GM19351 (cell line): ENCODE data around the gene KRT23.
"Not testable (repeated sequence)": the region's sequence is repeated elsewhere in the genome, so short reads cannot be mapped to it uniquely, and the experiment has no call there.

Experiments used
- ATAC-seq: cut with Tn5 transposase; IDR thresholded peaks from one replicate; pipeline ENCODE4 v1.9.1; 2021; ENCODE audit warnings: mild to moderate bottlenecking, moderate library complexity; ENCODE audit not compliant: unreplicated experiment

Gene KRT23

DNA sequence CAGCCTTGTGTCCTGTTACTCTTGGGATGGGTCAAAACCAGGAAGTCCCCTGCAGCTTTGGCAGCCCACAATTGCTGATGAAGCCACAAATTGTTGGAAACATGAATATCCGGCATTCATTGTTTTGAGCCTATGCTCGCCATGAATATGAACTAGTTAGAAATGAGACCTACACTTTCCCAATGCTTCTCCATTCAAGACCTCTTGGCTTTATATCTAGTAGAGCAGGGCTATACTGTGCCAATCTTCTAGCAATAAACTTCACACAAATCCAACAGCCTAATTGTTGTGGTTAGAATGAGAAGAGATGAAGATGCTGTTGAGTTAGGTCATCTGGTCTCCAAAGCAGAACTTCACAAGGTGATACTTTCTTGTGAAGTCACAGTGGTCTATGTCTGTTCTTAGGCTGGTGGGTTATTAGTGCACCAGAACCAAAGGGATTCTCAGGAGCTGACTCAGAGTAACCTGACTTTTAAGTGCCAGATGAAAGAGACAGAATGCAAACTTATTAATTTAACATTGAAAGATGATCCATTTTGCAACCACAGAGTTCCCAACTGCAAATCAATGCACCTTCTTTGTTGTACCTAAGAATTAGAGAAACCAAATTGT is 13.7 kb upstream of the KRT23 start:
- no peak for ATAC-seq

DNA sequence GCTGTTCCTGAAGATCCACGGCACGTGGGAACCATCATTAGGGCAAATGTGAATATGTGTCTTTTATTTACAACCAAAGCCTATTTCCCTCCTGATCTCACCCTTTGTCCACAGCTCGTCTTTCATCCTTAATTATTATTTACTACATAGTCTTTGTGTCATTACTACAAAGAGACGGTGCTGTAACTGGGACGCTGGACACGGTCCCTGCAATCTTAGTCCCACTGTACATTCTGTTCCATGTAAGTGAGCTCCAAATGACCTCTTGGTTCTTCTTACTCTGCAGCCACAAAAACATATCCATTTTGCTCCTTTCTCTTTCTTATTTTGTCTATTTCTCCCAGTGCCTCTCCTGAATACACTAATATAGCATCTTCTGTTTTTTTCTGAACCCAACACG is 12.7 kb upstream of the KRT23 start:
- no peak for ATAC-seq

DNA sequence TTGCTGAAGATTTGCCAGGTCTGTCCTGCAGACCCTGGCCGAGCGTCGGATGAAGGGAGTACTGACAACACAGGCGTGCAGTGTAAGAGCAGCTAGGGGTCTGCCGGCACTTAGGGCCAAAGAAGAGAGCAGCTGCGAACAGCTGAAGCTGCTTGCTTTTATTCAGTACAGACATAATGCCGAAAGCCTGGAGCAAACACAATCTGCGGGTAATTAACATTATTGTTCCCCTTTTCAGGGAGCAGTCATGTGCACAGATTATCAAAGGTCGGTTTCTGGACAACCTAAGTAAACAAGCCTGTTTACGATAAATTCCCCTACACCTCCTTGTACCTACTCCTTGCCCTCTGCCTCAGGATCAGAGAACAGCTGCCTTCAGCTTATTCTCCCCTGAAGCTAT is 12.0 kb upstream of the KRT23 start:
- ATAC-seq, result no peak

DNA sequence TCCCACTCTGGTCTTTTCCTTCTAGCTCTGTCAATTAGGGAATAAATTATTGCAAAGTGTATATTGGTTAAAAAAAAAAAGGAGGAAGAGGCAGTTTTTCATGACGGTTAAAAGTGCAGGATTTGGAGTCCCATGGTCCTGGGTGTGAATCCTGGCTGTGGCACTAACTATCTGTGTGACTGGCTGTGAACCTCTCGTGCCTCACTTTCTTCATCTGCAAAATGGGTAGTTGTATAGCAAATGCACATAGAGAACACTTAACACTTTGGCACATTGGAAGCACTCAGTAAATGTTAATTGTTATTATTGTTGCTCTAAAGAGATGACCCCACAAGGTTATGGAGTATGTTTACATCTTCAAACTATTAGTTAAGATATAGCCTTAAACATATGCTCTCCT is 10.5 kb upstream of the KRT23 start:
- no peak for ATAC-seq

DNA sequence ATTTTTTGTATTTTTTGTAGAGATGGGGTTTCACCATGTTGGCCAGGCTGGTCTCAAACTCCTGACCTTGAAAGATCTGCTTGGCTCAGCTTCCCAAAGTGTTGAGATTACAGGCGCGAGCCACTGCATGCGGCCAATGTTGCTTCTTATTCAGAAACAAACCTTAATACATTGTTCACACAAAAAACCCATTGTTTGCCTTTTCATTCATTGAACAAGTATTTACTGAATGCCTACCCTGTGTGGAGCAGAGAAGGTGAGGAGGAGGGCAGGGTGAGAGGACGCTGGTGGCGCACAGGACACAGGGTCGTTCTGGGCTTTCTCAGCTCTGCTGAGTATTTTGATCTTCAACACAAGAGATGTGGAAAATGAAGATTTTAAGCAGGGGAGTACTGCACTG is 8.0 kb upstream of the KRT23 start:
- ATAC-seq, result no peak

- no peak for ATAC-seq
These were observed 7.1 kb upstream of the KRT23 start for GRCh38 chr17:40944531-40944930.

DNA sequence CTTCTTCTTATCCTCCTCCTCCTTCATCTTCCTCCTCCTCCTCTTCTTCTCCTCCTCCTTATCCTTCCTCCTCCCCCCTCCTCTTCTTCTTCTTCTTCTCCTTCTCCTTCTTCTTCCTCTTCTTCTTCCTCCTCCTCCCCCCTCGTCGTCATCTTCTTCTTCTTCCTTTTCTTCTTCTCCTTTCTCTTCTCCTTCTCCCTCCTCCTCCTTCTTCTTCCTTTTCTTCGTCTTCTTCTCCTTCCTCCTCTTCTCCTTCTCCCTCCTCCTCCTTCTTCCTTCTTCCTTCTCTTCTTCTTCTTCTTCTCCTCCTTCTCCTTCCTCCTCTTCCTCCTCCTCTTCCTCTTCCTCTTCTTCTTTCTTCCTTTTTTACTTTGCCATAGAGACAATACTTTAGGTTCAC is 5.1 kb upstream of the KRT23 start:
- ATAC-seq, result no peak

- ATAC-seq, result no peak
These were observed 2.8 kb upstream of the KRT23 start for GRCh38 chr17:40940266-40940665.

DNA sequence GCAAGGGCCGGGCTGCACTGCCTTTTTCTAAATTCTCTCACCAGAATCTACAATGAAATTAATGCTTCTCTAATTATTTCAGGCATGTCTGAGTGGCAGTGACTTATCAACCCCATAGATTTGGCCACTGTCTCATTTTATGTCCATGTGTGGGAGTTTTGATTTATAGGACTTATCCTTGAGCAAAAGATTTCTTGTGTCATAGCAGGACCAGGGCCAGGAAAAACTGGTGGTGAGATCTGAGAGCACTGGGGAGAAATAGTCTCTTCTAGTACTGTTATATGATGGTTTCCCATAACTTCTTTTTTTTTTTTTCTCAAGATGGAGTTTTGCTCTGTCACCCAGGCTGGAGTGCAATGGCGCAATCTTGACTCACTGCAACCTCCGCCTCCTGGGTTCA is 1.5 kb upstream of the KRT23 start:
- ATAC-seq, result no peak

DNA sequence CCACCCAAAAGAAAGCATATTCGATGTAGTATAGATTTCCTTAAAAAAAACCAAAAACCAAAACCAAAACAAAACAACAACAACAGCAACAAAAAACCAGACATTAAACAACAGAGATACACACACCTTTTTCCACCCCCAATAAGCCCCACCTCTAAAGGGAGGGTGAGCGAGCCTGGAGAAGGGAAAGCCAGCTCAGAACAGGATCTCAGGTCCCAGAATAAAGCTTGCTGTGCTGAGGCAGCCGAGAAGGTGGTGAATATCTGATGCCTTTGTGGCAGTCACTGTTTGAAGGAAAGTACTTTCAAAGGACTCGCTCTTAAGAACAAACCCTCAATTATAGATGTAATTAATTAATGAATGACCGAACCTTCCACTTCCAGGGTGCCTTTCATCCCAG is 470 bp downstream of the KRT23 start:
- no peak for ATAC-seq

DNA sequence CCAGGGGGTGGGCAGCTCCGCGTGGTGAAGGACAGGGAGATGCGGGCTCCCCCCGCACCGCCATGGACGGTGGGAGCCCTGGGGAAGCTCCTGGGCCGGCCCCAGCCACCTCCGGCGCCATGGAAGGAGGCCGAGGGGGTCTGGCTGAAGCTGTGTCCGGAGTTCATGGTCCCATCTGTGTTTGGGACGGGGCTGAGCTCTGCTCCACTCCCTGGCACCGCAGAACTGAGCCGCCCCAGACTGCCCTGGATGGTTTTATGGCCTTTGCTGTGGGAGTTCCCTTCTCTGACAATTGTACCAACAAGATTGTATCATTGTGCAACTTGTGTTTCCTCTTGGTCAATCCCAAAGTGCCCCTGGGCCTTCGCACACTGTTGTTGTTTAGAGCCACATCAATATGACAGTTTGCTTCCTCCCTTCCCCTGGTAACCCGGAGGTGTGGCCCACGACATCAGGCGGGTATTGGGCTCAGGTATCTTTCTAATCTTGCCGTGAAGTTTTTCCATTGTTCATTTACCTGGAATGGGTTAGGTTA is 942 bp downstream of the KRT23 start:
- no peak for ATAC-seq

DNA sequence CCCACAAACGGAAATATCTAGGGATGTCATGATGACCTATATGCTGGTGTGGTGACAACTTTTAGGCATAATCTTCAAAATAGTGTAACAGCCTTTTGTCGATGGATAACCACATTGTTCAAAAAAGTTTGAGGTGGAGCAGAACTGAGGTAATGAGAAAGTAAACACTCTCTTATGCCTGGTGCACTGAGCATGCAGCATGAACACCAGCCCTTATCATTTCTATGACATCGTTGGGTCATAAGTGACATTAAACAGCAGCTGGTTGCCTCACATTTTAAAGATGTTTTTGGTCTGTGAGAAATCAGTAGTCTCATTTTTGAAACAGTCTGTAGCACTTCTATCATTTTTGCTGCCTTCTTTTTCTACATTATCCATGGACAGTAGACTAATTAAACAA is 1.8 kb downstream of the KRT23 start:
- ATAC-seq, result no peak

- ATAC-seq, result no peak
These were observed 4.8 kb downstream of the KRT23 start for GRCh38 chr17:40932608-40933007.

GRCh38 chr17:40931311-40931710 is 6.1 kb downstream of the KRT23 start:
- ATAC-seq, result no peak

DNA sequence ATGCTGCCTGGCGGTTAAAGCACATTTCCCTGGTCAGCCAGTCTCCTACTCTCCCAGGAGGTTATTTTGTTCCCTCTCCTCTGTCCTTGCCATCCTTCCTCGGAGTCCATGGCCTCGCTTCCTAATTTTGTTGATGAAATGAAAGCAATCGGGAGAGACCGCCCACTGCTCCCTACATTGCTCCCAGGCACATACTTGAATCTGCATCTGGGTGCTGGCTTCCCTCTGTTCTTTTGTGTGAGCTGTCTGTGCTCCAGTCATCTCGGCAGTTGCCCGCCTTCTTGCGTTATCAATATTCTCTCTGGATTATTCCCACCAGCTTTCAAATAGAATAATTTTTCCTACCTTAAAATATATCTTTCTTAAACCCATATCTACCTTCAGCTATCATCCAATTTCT is 11.1 kb downstream of the KRT23 start:
- ATAC-seq, result no peak

DNA sequence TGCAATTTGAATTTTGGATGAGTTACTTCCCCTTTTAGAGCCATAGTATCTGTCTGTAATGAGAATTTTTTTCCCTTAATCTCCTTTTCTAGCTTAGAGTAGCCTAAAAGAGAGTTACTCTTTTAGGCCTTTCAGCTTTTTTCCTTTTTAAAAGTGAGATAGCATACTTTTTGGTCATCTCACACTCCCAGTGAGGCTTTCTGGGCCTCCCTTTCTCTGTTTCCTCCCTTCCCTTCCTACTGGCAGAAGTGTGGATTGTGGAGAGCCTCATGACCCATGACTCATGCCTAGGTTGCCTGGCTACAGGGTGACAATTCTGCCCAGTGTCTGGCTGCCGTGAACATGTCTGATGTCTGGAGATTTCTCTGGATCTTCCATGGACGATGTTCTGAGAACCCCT is 15.2 kb downstream of the KRT23 start:
- ATAC-seq, result no peak

DNA sequence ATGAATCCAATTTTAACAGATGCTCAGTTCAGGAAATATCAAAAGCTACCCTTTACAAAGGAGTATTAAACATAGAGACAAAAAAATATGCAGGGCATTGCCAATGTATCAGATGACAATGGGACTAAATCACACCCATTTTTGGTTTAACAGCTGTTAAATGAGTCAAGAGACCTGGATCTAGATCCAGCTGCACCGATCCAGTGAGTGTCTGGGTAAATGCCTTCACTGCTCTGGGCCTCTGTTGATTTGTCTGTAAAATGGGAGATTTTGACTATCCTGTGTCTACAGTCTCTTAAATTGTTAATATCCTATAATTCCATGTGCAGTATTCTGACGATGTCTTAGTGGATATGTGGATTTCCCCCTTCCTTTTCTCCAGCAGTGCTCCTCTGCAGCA is 16.4 kb downstream of the KRT23 start:
- no peak for ATAC-seq

GRCh38 chr17:40917116-40917515 is 20.3 kb downstream of the KRT23 start:
- not testable (repeated sequence) for ATAC-seq

GRCh38 chr17:40916366-40916765 is 21.1 kb downstream of the KRT23 start:
- ATAC-seq, result peak; percentile 5

GRCh38 chr17:40915721-40916256 is 21.7 kb downstream of the KRT23 start:
- ATAC-seq, result peak; percentile 60

- peak; percentile 69 for ATAC-seq
These were observed 22.2 kb downstream of the KRT23 start for GRCh38 chr17:40915199-40915661.

DNA sequence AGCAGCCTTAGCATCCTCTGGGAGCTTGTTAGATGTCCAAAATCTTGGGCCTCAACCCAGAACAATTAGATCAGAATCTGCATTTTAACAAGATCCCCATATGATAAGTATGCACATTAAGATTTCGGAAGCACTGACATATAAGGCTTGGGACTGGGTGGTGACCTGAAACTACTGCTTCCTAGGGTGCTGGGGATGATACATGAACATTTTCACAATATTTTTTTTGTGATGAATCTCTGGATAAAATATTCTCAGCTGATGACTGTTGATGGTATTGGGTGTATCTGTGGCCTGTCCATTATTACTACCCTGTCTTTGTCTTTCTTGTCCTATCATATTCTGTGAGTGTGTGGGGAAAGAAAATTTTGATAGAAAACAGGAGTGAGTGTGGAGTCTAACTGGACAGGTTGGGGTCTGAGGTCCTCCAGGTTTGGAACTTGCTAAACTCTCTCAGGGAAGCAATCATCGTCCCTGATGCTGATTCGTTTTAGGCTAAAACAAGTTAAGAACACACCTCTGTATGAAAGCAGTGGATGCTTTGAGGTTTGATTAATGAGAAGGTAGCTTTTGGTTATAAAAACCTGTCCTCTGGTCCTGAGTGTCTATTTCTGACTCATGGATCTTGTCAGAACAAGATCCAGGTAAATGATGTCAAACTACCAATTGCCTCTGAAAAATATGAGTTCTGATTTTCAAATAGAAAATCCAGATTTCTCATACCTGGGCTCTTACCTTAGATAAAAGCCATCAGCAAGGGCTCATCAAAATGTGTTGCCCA is 23.2 kb downstream of the KRT23 start:
- no peak for ATAC-seq
